Keratinocyte (primary cell): ENCODE data around the gene HTRA3. TPM values are rescaled to one million over a fixed set of nuclear protein-coding genes. Genes with fewer than 3 reads are reported as not detected.

Source experiments
- DNase-seq: peaks from one replicate; pipeline ENCODE4 v3.0.0-alpha.2; 2011; ENCODE audit warnings: low read depth, missing footprints, low spot score
- FAIRE-seq: peaks from 2 replicates; lab custom pipeline; 2011; peaks lifted over from hg19 to GRCh38; lab: Jason Lieb, UNC
- H2AFZ ChIP-seq: 2 replicates; pipeline ENCODE4 v1.6.0; 2012; ENCODE audit warnings: low read length, control low read depth, inconsistent platforms; ENCODE audit not compliant: control insufficient read depth
- H3K27ac ChIP-seq: 2 replicates; pipeline ENCODE4 v1.5.1; 2011; ENCODE audit warnings: low read length; ENCODE audit not compliant: control insufficient read depth, insufficient read depth
- H3K27me3 ChIP-seq: 3 replicates; pipeline ENCODE4 v1.6.0; 2011; ENCODE audit warnings: low read length; ENCODE audit not compliant: control insufficient read depth, insufficient read depth; ENCODE audit errors: extremely low read depth
- H3K36me3 ChIP-seq, 2 experiments: 2 replicates in 1 of 2; 3 replicates in 1 of 2; pipeline ENCODE4 v1.5.1; 2011; ENCODE audit warnings: low read length in 2 of 2, mild to moderate bottlenecking in 1 of 2; ENCODE audit not compliant: control insufficient read depth in 2 of 2, insufficient read depth in 2 of 2; ENCODE audit errors: extremely low read depth in 1 of 2
- H3K4me1 ChIP-seq: 3 replicates; pipeline ENCODE4 v1.5.1; 2011; ENCODE audit warnings: low read length; ENCODE audit not compliant: control insufficient read depth, insufficient read depth; ENCODE audit errors: extremely low read depth
- H3K4me2 ChIP-seq: 3 replicates; pipeline ENCODE4 v1.6.0; 2011; ENCODE audit warnings: low read depth, low read length; ENCODE audit not compliant: control insufficient read depth, insufficient read depth; ENCODE audit errors: extremely low read depth
- H3K4me3 ChIP-seq, 3 experiments: fragments of 200-600 bp in 1 of 3; sonication (generic) in 1 of 3; 2 replicates in 2 of 3; 3 replicates in 1 of 3; pipeline ENCODE4 v1.5.1; 2011 to 2016; ENCODE audit warnings: low read length in 3 of 3, mild to moderate bottlenecking in 3 of 3, control low read depth in 2 of 3, inconsistent platforms in 1 of 3, low read depth in 1 of 3, mixed read lengths in 1 of 3, mixed run types in 1 of 3, moderate library complexity in 1 of 3; ENCODE audit not compliant: control insufficient read depth in 2 of 3, insufficient read depth in 2 of 3; ENCODE audit errors: extremely low read depth in 1 of 3
- H3K79me2 ChIP-seq: 2 replicates; pipeline ENCODE4 v1.6.0; 2012; ENCODE audit warnings: low read length; ENCODE audit not compliant: control insufficient read depth, insufficient read depth
- H3K9ac ChIP-seq: 3 replicates; pipeline ENCODE4 v1.6.0; 2011; ENCODE audit warnings: low read length; ENCODE audit not compliant: control insufficient read depth, insufficient read depth; ENCODE audit errors: extremely low read depth
- H3K9me1 ChIP-seq: 3 replicates; pipeline ENCODE4 v1.6.0; 2011; ENCODE audit warnings: low read length; ENCODE audit not compliant: control insufficient read depth, insufficient read depth; ENCODE audit errors: extremely low read depth
- H3K9me3 ChIP-seq: 2 replicates; pipeline ENCODE4 v1.5.1; 2012; ENCODE audit warnings: low read depth, low read length; ENCODE audit not compliant: control insufficient read depth
- H4K20me1 ChIP-seq: 3 replicates; pipeline ENCODE4 v1.6.0; 2011; ENCODE audit warnings: low read length; ENCODE audit not compliant: control insufficient read depth, insufficient read depth; ENCODE audit errors: extremely low read depth
- CTCF ChIP-seq, 3 experiments: IDR thresholded peaks in 1 of 3; conservative IDR thresholded peaks in 1 of 3; optimal IDR thresholded peaks in 1 of 3; 2 replicates in 2 of 3; 3 replicates in 1 of 3; pipeline versions ENCODE3 to v1.5.1; 2011; ENCODE audit warnings: low read length in 3 of 3, mild to moderate bottlenecking in 3 of 3, moderate library complexity in 2 of 3, control low read depth in 1 of 3, inconsistent platforms in 1 of 3; ENCODE audit not compliant: insufficient read depth in 2 of 3; ENCODE audit errors: extremely low read depth in 1 of 3
- EZH2 ChIP-seq: IDR thresholded peaks from one replicate; pipeline ENCODE4 v1.6.1; 2012; ENCODE audit warnings: inconsistent platforms, mild to moderate bottlenecking, low read length, moderate library complexity
- dilution Hi-C: fragments of 300-500 bp; cut with MboI; formaldehyde crosslinking; loops from one replicate; pipeline ENCODE4 v1.7.0; 2020; ENCODE audit warnings: low sequenced_read_pairs; ENCODE audit not compliant: extremely low pct_ligation_motif_present
- polyA plus RNA-seq, 5 experiments: library from polyadenylated mRNA; depleted of rRNA in 3 of 5; stranded (reverse) in 3 of 5; stranded (forward) in 1 of 5; unstranded in 1 of 5; fragments of >200 nt; gene quantifications; 1 replicate in 1 of 5; 2 replicates in 3 of 5; 3 replicates in 1 of 5; pipeline versions ENCODE4 v1.2.1 to v1.2.3, GENCODE V29; 2011 to 2012; ENCODE audit warnings: missing spikeins in 2 of 5, low read depth in 1 of 5, low replicate concordance in 1 of 5

Gene HTRA3
- polyA plus RNA-seq, 1 donor (not counting 4 experiments of a cell fraction or from before 2014, with no cell fraction given): not detected

- Histone ChIP-seq H3K4me1 (peaks cover 27% of the 10 kb centered on the region), H3K27ac (no peak overlapping the region), H3K4me2 (no peak overlapping the region), H3K9ac (no peak overlapping the region), H4K20me1 (no peaks in the 10 kb centered on the region), H3K9me1 (no peaks in the 10 kb centered on the region), H3K9me3 (peaks cover 2% of the 10 kb centered on the region), H3K4me3 (no peak overlapping the region), H3K79me2 (no peaks in the 10 kb centered on the region), H3K36me3 (no peaks in the 10 kb centered on the region), H3K27me3 (no peaks in the 10 kb centered on the region), H2AFZ (no peak overlapping the region)
- DNase-seq (no peak), FAIRE-seq (no peak)
- dilution Hi-C loops: no loop called here
- no peak for TF ChIP-seq CTCF (optimal IDR thresholded peaks at IDR 0.05 in 1 of 3, IDR thresholded peaks at IDR 0.05 in 1 of 3, conservative IDR thresholded peaks at IDR 0.05 in 1 of 3; ENCODE audit: extremely low read depth in 1 of 3, insufficient read depth in 2 of 3, low read length in 3 of 3)
- no peak for TF ChIP-seq EZH2
Observed at GRCh38 chr4:8316911-8317351, 47.4 kb downstream of the HTRA3 start.

- no peak for DNase-seq
- Histone ChIP-seq H3K27ac (no peak overlapping the region), H3K9me3 (peaks cover 2% of the 10 kb centered on the region), H3K4me2 (no peak overlapping the region), H3K4me3 (no peak overlapping the region), H3K79me2 (no peaks in the 10 kb centered on the region), H3K9ac (no peak overlapping the region), H4K20me1 (no peaks in the 10 kb centered on the region), H3K36me3 (no peaks in the 10 kb centered on the region), H3K4me1 (peaks cover 27% of the 10 kb centered on the region), H3K27me3 (no peaks in the 10 kb centered on the region), H3K9me1 (no peaks in the 10 kb centered on the region), H2AFZ (no peak overlapping the region)
- no peak for FAIRE-seq
- dilution Hi-C loops: no loop called here
- TF ChIP-seq CTCF (optimal IDR thresholded peaks at IDR 0.05 in 1 of 3, IDR thresholded peaks at IDR 0.05 in 1 of 3, conservative IDR thresholded peaks at IDR 0.05 in 1 of 3; ENCODE audit: extremely low read depth in 1 of 3, insufficient read depth in 2 of 3, low read length in 3 of 3) (no peak), EZH2 (no peak)
Observed at GRCh38 chr4:8317474-8317873, 47.9 kb downstream of the HTRA3 start.
